HCT116 (cell line): ENCODE data around the gene SBSN. TPM values are rescaled to one million over a fixed set of nuclear protein-coding genes. Genes with fewer than 3 reads are reported as not detected.

Experiments used
- ATAC-seq: fragments of 200-7000 bp; cut with Tn5 transposase; 2 replicates; pipeline ENCODE4 v1.9.1; 2020; ENCODE audit warnings: mild to moderate bottlenecking, moderate library complexity
- BruUV-seq: library from RNA; stranded (reverse); fragments of 400-500 nt; replicated peaks from 2 replicates; lab custom pipeline; 2021; lab: Mats Ljungman, UMichigan
- CTCF ChIA-PET: fragments of 300-600 bp; sonication (Branson Sonifier 250); formaldehyde crosslinking; loops from one replicate; lab custom pipeline; 2021; ENCODE audit warnings: antibody characterized with exemption; lab: Charles Lee
- POLR2A ChIA-PET: fragments of 300-600, 350-600 bp; sonication (Branson Sonifier 250); formaldehyde crosslinking; loops from one replicate; lab custom pipeline; 2021; ENCODE audit warnings: antibody characterized with exemption; lab: Charles Lee
- RAD21 ChIA-PET, 2 experiments: fragments of 300-600 bp; sonication (Branson Sonifier 250); formaldehyde crosslinking; loops; one replicate each; lab custom pipeline; 2023; ENCODE audit warnings: low total read pairs in 2 of 2; ENCODE audit not compliant: uncharacterized antibody in 2 of 2, unreplicated experiment in 2 of 2, low non-redundant PET in 1 of 2; lab: Charles Lee
- DNase-seq: peaks from one replicate; pipeline ENCODE4 v3.0.0-alpha.2; 2010; ENCODE audit warnings: low read depth, low spot score
- H2AFZ ChIP-seq: fragments of 200-600 bp; shearing (Covaris generic), sonication (generic); 2 replicates; pipeline ENCODE4 v1.6.1; 2017; ENCODE audit warnings: low read depth, mixed run types, mixed read lengths, antibody characterized with exemption, low read length; ENCODE audit not compliant: poor library complexity, severe bottlenecking
- H3K27ac ChIP-seq: 2 replicates; pipeline ENCODE4 v1.5.1; 2012; ENCODE audit warnings: low read depth, low read length
- H3K27me3 ChIP-seq: fragments of 200-600 bp; sonication (generic); 2 replicates; pipeline ENCODE4 v1.6.1; 2016; ENCODE audit warnings: mixed run types, low read length, mixed read lengths; ENCODE audit not compliant: insufficient read depth
- H3K36me3 ChIP-seq, 2 experiments: fragments of 200-500 bp in 1 of 2; fragments of 200-600 bp in 1 of 2; sonication (Bioruptor generic) in 1 of 2; sonication (generic) in 1 of 2; 2 replicates each; pipeline versions ENCODE4 v1.5.1 to v1.6.1; 2014 to 2016; ENCODE audit warnings: low read length in 2 of 2, inconsistent platforms in 1 of 2, mixed read lengths in 1 of 2, mixed run types in 1 of 2; ENCODE audit not compliant: insufficient read depth in 2 of 2, control insufficient read depth in 1 of 2
- H3K4me1 ChIP-seq, 2 experiments: fragments of 200-600 bp in 1 of 2; sonication (generic) in 1 of 2; 2 replicates each; pipeline versions ENCODE4 v1.5.1 to v1.6.1; 2012 to 2017; ENCODE audit warnings: low read length in 2 of 2, inconsistent platforms in 1 of 2, mild to moderate bottlenecking in 1 of 2, mixed read lengths in 1 of 2, mixed run types in 1 of 2, moderate library complexity in 1 of 2; ENCODE audit not compliant: insufficient read depth in 2 of 2, control insufficient read depth in 1 of 2
- H3K4me2 ChIP-seq: fragments of 200-600 bp; sonication (generic); 2 replicates; pipeline ENCODE4 v1.6.1; 2017; ENCODE audit warnings: mixed run types, low read length, mixed read lengths
- H3K4me3 ChIP-seq, 2 experiments: fragments of 200-600 bp in 1 of 2; sonication (generic) in 1 of 2; replicated peaks in 1 of 2; 2 replicates each; pipeline ENCODE4 v1.5.1; 2011 to 2016; ENCODE audit warnings: low read length in 2 of 2, control low read depth in 1 of 2, low read depth in 1 of 2, mild to moderate bottlenecking in 1 of 2, mixed read lengths in 1 of 2, mixed run types in 1 of 2
- H3K79me2 ChIP-seq: fragments of 200-600 bp; sonication (generic); 2 replicates; pipeline ENCODE4 v1.6.1; 2017; ENCODE audit warnings: mild to moderate bottlenecking, mixed run types, low read length, moderate library complexity, mixed read lengths; ENCODE audit not compliant: insufficient read depth
- H3K9ac ChIP-seq: fragments of 200-600 bp; sonication (generic); 2 replicates; pipeline ENCODE4 v1.6.1; 2016; ENCODE audit warnings: low read length, mixed read lengths
- H3K9me2 ChIP-seq: fragments of 200-600 bp; sonication (generic), shearing (Covaris generic); 2 replicates; pipeline ENCODE4 v1.6.1; 2017; ENCODE audit warnings: mixed run types, mild to moderate bottlenecking, moderate library complexity; ENCODE audit not compliant: insufficient read depth
- H3K9me3 ChIP-seq, 2 experiments: fragments of 200-500 bp in 1 of 2; fragments of 200-600 bp in 1 of 2; sonication (Bioruptor generic) in 1 of 2; sonication (generic) in 1 of 2; 2 replicates each; pipeline ENCODE4 v1.6.1; 2014 to 2017; ENCODE audit warnings: low read length in 2 of 2, mixed read lengths in 2 of 2, inconsistent platforms in 1 of 2, low read depth in 1 of 2, mild to moderate bottlenecking in 1 of 2, mixed run types in 1 of 2, moderate library complexity in 1 of 2; ENCODE audit not compliant: control insufficient read depth in 1 of 2, insufficient read depth in 1 of 2
- H4K20me1 ChIP-seq: fragments of 200-600 bp; sonication (generic), shearing (Covaris generic); 2 replicates; pipeline ENCODE4 v1.6.1; 2017; ENCODE audit warnings: mixed run types, mild to moderate bottlenecking, moderate library complexity; ENCODE audit not compliant: insufficient read depth
- CEBPB ChIP-seq: IDR thresholded peaks from 2 replicates; pipeline ENCODE4 v1.6.1; 2012; ENCODE audit warnings: low read depth
- EGR1 ChIP-seq: IDR thresholded peaks from 2 replicates; pipeline ENCODE4 v1.6.1; 2012; ENCODE audit warnings: low read depth
- ELF1 ChIP-seq: IDR thresholded peaks from 2 replicates; pipeline ENCODE4 v1.6.1; 2012; ENCODE audit warnings: low read depth, borderline replicate concordance
- EZH2phosphoT487 ChIP-seq: fragments of 200-600 bp; IDR thresholded peaks from 2 replicates; pipeline ENCODE4 v1.6.1; 2018; ENCODE audit warnings: antibody characterized with exemption, borderline replicate concordance
- JUND ChIP-seq: IDR thresholded peaks from 2 replicates; pipeline ENCODE4 v1.6.1; 2012
- POLR2AphosphoS5 ChIP-seq: IDR thresholded peaks from 2 replicates; pipeline ENCODE4 v1.6.1; 2011; ENCODE audit warnings: mild to moderate bottlenecking, low read depth, low read length, moderate library complexity
- RAD21 ChIP-seq: IDR thresholded peaks from 2 replicates; pipeline ENCODE4 v1.6.1; 2012; ENCODE audit warnings: low read depth, mild to moderate bottlenecking
- SIN3A ChIP-seq: IDR thresholded peaks from 2 replicates; pipeline ENCODE4 v1.6.1; 2012; ENCODE audit warnings: low read depth
- SP1 ChIP-seq: IDR thresholded peaks from 2 replicates; pipeline ENCODE4 v1.6.1; 2012; ENCODE audit warnings: low read depth
- SRF ChIP-seq: IDR thresholded peaks from 2 replicates; pipeline ENCODE4 v1.6.1; 2012; ENCODE audit warnings: low read depth
- TCF7L2 ChIP-seq: IDR thresholded peaks from 2 replicates; pipeline ENCODE4 v1.7.0; 2011; ENCODE audit warnings: borderline replicate concordance, inconsistent platforms; ENCODE audit not compliant: insufficient read depth, insufficient read length; ENCODE audit errors: extremely low read depth
- ZFX ChIP-seq: fragments of 450-650 bp; IDR thresholded peaks from 2 replicates; pipeline ENCODE4 v1.6.1; 2017
- ZNF274 ChIP-seq: fragments of 200-500 bp; sonication (Bioruptor generic); IDR thresholded peaks from 2 replicates; pipeline ENCODE4 v1.6.1; 2014; ENCODE audit warnings: mild to moderate bottlenecking, low read depth, low read length, inconsistent platforms
- intact Hi-C: fragments of 100-400 bp; cut with micrococcal nuclease; formaldehyde crosslinking; loops from 2 replicates; pipeline ENCODE4 v1.10.0; 2022
- total RNA-seq: library from RNA; stranded (reverse); gene quantifications from one replicate; pipeline ENCODE4 v1.2.1, GENCODE V29; 2021; ENCODE audit not compliant: unreplicated experiment
- TF ChIP-seq, protein P1 (sequence below): IDR thresholded peaks from 2 replicates; pipeline ENCODE4 v1.6.1; 2012
- TF ChIP-seq, protein P2 (sequence below), 3 experiments: fragments of 200-600 bp in 1 of 3; sonication (generic) in 1 of 3; IDR thresholded peaks in 2 of 3; conservative IDR thresholded peaks in 1 of 3; 2 replicates each; pipeline ENCODE4 v1.5.1; 2012 to 2017; ENCODE audit warnings: low read depth in 2 of 3, low read length in 2 of 3, antibody characterized with exemption in 1 of 3, borderline replicate concordance in 1 of 3, control low read depth in 1 of 3, mild to moderate bottlenecking in 1 of 3, mixed read lengths in 1 of 3, mixed run types in 1 of 3, moderate library complexity in 1 of 3; ENCODE audit not compliant: insufficient read depth in 1 of 3
- TF ChIP-seq, protein P3 (sequence below): IDR thresholded peaks from 2 replicates; pipeline ENCODE4 v1.6.1; 2012
- TF ChIP-seq, protein P4 (sequence below): IDR thresholded peaks from 2 replicates; pipeline ENCODE4 v1.6.1; 2011; ENCODE audit warnings: mild to moderate bottlenecking, low read length, moderate library complexity; ENCODE audit not compliant: insufficient replicate concordance; ENCODE audit errors: extremely low read depth
- TF ChIP-seq, protein P5 (sequence below): IDR thresholded peaks from 2 replicates; pipeline ENCODE4 v1.6.1; 2012; ENCODE audit warnings: low read depth

The SBSN gene
- total RNA-seq, 1 experiment from 2014 or later: 0.66 TPM

DNA sequence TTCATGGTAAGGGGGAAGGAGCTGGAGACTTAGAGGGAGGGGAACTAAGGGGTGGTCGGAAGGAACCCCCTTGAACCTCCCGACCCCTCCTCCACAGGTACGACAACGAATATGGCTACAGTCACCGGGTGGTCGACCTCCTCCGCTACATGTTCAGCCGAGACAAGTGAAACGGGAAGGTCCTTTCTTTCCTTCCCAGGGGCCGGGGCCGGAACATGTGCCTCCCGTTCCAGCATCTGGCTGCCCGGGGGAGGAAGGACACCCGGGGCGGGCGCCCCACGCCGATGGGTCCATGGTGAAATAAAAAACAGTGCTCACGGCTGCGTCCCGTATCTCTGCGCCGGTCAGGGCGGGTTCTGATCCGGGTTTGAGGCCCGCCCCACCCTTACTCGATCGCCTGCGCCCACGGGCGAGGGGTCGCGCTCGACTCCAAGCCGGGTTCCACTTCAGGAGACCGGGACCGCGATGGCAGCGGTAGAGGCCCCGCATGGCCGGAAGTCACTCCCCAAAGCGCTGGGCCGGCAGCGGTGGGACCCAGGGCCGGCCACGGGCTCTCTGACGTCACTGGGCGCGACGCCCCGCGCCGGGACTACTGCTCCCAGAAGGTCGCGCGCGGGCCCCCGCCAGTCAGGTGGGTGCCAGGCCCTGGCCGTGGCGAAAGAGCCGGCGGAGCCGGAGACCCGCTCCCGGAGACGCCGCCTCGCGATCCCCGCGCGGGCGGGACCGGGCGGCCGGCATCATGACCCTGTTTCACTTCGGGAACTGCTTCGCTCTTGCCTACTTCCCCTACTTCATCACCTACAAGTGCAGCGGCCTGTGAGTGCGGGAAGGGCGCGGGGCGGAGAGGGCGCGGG lies 17.1 kb upstream of the SBSN start, which contains the start of gene TMEM147:
TMEM147 (plus strand) TSS at position 626 of the 854 bp plus-strand sequence; CDS start at position 740, 114 bp downstream.
- ChIA-PET POLR2A (no interaction called here), CTCF (no interaction called here), RAD21 (interaction anchor here in 1 of 2 experiments (0.7 kb wide), 1 partner anchor 10 kb away, joined by 3 read pairs; no protein-coding TSS in a partner anchor)
- Histone ChIP-seq H3K79me2 (peaks cover 56% of the 10 kb centered on the region), H3K4me1 (peaks cover 9 to 22% of the 10 kb centered on the region in 2 experiments), H3K27me3 (no peaks in the 10 kb centered on the region), H3K36me3 (peaks cover 8 to 39% of the 10 kb centered on the region in 2 experiments; a peak in 3 of 4 replicates), H3K9ac (peak within 1 kb of the TSS; percentile 100), H4K20me1 (no peaks in the 10 kb centered on the region), H3K9me3 (no peaks in the 10 kb centered on the region), H3K9me2 (no peaks in the 10 kb centered on the region), H3K27ac (peak within 1 kb of the TSS; percentile 89), H3K4me3 (peak within 1 kb of the TSS; percentile 69 to 100), H3K4me2 (peak within 1 kb of the TSS; percentile 98), H2AFZ (peak within 1 kb of the TSS; percentile 78)
- DNase-seq (peak; percentile 70), ATAC-seq (peak; percentile 93)
- TSS peak; percentile 72 for BruUV-seq
- intact Hi-C loops: loop anchor here (1.0 to 10.0 kb wide), 2 partner anchors 35 to 390 kb away; partner anchors contain the start of gene LRFN3
- TF ChIP-seq, protein P1, sequence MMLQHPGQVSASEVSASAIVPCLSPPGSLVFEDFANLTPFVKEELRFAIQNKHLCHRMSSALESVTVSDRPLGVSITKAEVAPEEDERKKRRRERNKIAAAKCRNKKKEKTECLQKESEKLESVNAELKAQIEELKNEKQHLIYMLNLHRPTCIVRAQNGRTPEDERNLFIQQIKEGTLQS: no peak
- TF ChIP-seq RAD21 (no peak), ZFX (peak; percentile 97), SP1 (peak; percentile 65), ZNF274 (no peak), CEBPB (no peak), EZH2phosphoT487 (no peak), EGR1 (no peak), SRF (peak; percentile 92), JUND (no peak), ELF1 (no peak; the same call in 1 of the 2 replicates), SIN3A (peak; percentile 92), TCF7L2 (no peak), POLR2AphosphoS5 (peak; percentile 94)
- TF ChIP-seq, protein P2, sequence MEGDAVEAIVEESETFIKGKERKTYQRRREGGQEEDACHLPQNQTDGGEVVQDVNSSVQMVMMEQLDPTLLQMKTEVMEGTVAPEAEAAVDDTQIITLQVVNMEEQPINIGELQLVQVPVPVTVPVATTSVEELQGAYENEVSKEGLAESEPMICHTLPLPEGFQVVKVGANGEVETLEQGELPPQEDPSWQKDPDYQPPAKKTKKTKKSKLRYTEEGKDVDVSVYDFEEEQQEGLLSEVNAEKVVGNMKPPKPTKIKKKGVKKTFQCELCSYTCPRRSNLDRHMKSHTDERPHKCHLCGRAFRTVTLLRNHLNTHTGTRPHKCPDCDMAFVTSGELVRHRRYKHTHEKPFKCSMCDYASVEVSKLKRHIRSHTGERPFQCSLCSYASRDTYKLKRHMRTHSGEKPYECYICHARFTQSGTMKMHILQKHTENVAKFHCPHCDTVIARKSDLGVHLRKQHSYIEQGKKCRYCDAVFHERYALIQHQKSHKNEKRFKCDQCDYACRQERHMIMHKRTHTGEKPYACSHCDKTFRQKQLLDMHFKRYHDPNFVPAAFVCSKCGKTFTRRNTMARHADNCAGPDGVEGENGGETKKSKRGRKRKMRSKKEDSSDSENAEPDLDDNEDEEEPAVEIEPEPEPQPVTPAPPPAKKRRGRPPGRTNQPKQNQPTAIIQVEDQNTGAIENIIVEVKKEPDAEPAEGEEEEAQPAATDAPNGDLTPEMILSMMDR (IDR thresholded peaks at IDR 0.05 in 2 of 3, conservative IDR thresholded peaks at IDR 0.05 in 1 of 3; ENCODE audit: borderline replicate concordance in 1 of 3, insufficient read depth in 1 of 3, low read depth in 2 of 3, low read length in 2 of 3): no peak
- TF ChIP-seq, protein P3, sequence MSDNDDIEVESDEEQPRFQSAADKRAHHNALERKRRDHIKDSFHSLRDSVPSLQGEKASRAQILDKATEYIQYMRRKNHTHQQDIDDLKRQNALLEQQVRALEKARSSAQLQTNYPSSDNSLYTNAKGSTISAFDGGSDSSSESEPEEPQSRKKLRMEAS: peak; percentile 90
- TF ChIP-seq, protein P4, sequence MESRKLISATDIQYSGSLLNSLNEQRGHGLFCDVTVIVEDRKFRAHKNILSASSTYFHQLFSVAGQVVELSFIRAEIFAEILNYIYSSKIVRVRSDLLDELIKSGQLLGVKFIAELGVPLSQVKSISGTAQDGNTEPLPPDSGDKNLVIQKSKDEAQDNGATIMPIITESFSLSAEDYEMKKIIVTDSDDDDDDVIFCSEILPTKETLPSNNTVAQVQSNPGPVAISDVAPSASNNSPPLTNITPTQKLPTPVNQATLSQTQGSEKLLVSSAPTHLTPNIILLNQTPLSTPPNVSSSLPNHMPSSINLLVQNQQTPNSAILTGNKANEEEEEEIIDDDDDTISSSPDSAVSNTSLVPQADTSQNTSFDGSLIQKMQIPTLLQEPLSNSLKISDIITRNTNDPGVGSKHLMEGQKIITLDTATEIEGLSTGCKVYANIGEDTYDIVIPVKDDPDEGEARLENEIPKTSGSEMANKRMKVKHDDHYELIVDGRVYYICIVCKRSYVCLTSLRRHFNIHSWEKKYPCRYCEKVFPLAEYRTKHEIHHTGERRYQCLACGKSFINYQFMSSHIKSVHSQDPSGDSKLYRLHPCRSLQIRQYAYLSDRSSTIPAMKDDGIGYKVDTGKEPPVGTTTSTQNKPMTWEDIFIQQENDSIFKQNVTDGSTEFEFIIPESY: peak; percentile 25
- TF ChIP-seq, protein P5, sequence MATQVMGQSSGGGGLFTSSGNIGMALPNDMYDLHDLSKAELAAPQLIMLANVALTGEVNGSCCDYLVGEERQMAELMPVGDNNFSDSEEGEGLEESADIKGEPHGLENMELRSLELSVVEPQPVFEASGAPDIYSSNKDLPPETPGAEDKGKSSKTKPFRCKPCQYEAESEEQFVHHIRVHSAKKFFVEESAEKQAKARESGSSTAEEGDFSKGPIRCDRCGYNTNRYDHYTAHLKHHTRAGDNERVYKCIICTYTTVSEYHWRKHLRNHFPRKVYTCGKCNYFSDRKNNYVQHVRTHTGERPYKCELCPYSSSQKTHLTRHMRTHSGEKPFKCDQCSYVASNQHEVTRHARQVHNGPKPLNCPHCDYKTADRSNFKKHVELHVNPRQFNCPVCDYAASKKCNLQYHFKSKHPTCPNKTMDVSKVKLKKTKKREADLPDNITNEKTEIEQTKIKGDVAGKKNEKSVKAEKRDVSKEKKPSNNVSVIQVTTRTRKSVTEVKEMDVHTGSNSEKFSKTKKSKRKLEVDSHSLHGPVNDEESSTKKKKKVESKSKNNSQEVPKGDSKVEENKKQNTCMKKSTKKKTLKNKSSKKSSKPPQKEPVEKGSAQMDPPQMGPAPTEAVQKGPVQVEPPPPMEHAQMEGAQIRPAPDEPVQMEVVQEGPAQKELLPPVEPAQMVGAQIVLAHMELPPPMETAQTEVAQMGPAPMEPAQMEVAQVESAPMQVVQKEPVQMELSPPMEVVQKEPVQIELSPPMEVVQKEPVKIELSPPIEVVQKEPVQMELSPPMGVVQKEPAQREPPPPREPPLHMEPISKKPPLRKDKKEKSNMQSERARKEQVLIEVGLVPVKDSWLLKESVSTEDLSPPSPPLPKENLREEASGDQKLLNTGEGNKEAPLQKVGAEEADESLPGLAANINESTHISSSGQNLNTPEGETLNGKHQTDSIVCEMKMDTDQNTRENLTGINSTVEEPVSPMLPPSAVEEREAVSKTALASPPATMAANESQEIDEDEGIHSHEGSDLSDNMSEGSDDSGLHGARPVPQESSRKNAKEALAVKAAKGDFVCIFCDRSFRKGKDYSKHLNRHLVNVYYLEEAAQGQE: no peak
